Omental fat pad (tissue), 4 donors: Measurements from ENCODE around the gene USP36. TPM values are rescaled to one million over a fixed set of nuclear protein-coding genes. Genes with fewer than 3 reads are reported as not detected.

Experiments used
- ATAC-seq: fragments of 150-250 bp; one replicate; pipeline ENCODE4 v1.9.1; 2016; ENCODE audit warnings: mild to moderate bottlenecking, moderate library complexity; ENCODE audit not compliant: low FRiP score
- DNase-seq: peaks from one replicate; pipeline ENCODE4 v3.0.0-alpha.2; 2019; ENCODE audit warnings: low spot score
- CTCF ChIP-seq, 3 donors: fragments of 450-650 bp; IDR thresholded peaks; one replicate each; pipeline ENCODE4 v1.5.1; 2016 to 2017; ENCODE audit warnings: antibody characterized with exemption in 3 of 3, mild to moderate bottlenecking in 3 of 3, moderate library complexity in 2 of 3
- total RNA-seq, 4 donors: library from RNA; depleted of rRNA; stranded (reverse); fragments of >200 nt; gene quantifications; one replicate each; pipeline ENCODE4 v1.1.0, GENCODE V29; 2016

USP36 gene
- total RNA-seq, 4 donors from 2014 or later, result 32.5 to 162 (median 86.7) TPM

DNA sequence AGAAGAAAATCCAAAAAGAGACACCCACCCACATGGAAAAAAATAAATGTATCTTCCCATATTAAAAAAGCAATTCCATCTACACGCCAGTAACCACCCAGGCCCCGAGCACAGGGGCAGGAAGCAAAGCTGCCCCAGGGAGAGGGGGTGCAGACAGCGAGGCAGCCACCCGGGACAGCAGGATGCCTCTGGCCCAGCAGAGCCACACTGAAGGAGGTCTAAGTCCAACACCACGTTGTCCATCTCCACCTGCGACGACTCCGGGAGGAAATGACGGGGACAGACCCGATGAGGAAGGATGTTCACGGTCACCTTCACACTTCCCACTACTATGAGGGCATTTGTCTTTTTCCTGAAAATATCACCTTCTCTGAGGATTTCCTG lies 44.1 kb downstream of the USP36 start:
- TF ChIP-seq CTCF (IDR thresholded peaks at IDR 0.05), result no peak
- DNase-seq (no peak), ATAC-seq (no peak)

- ATAC-seq (no peak), DNase-seq (no peak)
- TF ChIP-seq CTCF (IDR thresholded peaks at IDR 0.05), result no peak
Observed at GRCh38 chr17:78795861-78796516, 44.6 kb downstream of the USP36 start.

DNA sequence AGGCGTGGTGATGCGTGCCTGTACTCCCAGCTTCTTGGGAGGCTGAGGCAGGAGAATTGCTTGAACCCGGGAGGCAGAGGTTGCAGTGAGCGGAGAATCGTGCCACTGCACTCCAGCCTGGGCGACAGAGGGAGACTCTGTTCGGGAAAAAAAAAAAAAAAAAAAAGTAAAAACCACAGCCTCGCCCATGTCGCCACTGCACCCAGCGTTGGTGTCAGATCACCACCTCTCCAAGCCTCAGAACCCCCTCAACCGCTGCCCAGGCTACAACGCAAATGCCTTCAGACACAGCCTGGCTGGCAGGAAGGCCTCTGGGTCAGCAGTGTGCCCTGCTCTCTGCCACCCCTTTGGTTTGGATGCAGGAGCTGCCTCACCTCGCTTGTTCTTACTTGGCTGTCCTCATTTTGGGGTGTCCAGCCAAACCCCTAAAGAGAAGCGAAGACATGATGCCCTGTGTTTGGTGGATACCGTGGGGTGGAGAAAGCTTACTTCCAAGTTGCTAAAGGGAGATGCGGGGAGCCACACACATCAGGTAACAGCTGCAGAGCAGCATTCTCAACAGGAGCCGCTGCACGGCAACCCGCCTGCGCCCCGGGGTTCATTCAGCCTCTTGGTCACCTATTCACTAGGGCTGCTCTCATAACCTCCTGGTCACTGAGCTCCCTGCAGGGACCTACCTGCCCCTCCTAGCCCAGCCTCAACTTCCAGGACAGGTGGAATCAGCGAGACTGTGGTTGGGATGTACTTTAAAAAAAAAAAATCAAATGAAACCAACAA lies 45.6 kb downstream of the USP36 start:
- no peak for TF ChIP-seq CTCF (IDR thresholded peaks at IDR 0.05)
- ATAC-seq (no peak), DNase-seq (no peak)

- TF ChIP-seq CTCF (IDR thresholded peaks at IDR 0.05), result no peak
- ATAC-seq, result no peak
- DNase-seq, result no peak
Observed at GRCh38 chr17:78794399-78794798, 46.2 kb downstream of the USP36 start.

DNA sequence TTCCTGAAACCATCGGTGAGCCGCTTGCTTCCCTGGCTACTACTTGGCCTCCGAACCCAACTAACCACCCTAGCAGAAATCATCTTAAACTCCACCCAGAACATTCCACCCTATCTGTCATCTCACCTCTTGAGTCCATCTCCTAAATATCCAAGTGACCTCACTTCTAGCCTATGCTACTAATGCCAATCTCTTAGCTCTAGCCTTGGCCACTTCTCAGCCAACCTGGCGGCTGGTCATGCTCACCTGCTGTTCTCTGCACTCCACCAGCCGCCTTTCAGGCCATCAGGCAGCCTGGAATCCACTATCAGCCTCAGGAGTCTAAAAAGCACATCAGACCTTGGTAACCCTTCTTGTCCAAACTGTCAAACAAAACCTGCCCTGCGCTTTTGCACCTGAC lies 46.6 kb downstream of the USP36 start:
- TF ChIP-seq CTCF (IDR thresholded peaks at IDR 0.05), result no peak
- no peak for ATAC-seq
- DNase-seq, result no peak

GRCh38 chr17:78793415-78793814 lies 47.2 kb downstream of the USP36 start:
- no peak for TF ChIP-seq CTCF (IDR thresholded peaks at IDR 0.05)
- DNase-seq (no peak), ATAC-seq (no peak)
